HCT116 (cell line): Measurements from ENCODE around the gene RNU6-9. TPM values are rescaled to one million over a fixed set of nuclear protein-coding genes. Genes with fewer than 3 reads are reported as not detected.

Source experiments
- ATAC-seq: fragments of 200-7000 bp; cut with Tn5 transposase; 2 replicates; pipeline ENCODE4 v1.9.1; 2020; ENCODE audit warnings: mild to moderate bottlenecking, moderate library complexity
- BruUV-seq: library from RNA; stranded (reverse); fragments of 400-500 nt; replicated peaks from 2 replicates; lab custom pipeline; 2021; lab: Mats Ljungman, UMichigan
- CTCF ChIA-PET: fragments of 300-600 bp; sonication (Branson Sonifier 250); formaldehyde crosslinking; loops from one replicate; lab custom pipeline; 2021; ENCODE audit warnings: antibody characterized with exemption; lab: Charles Lee
- POLR2A ChIA-PET: fragments of 300-600, 350-600 bp; sonication (Branson Sonifier 250); formaldehyde crosslinking; loops from one replicate; lab custom pipeline; 2021; ENCODE audit warnings: antibody characterized with exemption; lab: Charles Lee
- RAD21 ChIA-PET, 2 experiments: fragments of 300-600 bp; sonication (Branson Sonifier 250); formaldehyde crosslinking; loops; one replicate each; lab custom pipeline; 2023; ENCODE audit warnings: low total read pairs in 2 of 2; ENCODE audit not compliant: uncharacterized antibody in 2 of 2, unreplicated experiment in 2 of 2, low non-redundant PET in 1 of 2; lab: Charles Lee
- DNase-seq: peaks from one replicate; pipeline ENCODE4 v3.0.0-alpha.2; 2010; ENCODE audit warnings: low read depth, low spot score
- H2AFZ ChIP-seq: fragments of 200-600 bp; shearing (Covaris generic), sonication (generic); 2 replicates; pipeline ENCODE4 v1.6.1; 2017; ENCODE audit warnings: low read depth, mixed run types, mixed read lengths, antibody characterized with exemption, low read length; ENCODE audit not compliant: poor library complexity, severe bottlenecking
- H3K27ac ChIP-seq: 2 replicates; pipeline ENCODE4 v1.5.1; 2012; ENCODE audit warnings: low read depth, low read length
- H3K27me3 ChIP-seq: fragments of 200-600 bp; sonication (generic); 2 replicates; pipeline ENCODE4 v1.6.1; 2016; ENCODE audit warnings: mixed run types, low read length, mixed read lengths; ENCODE audit not compliant: insufficient read depth
- H3K36me3 ChIP-seq, 2 experiments: fragments of 200-500 bp in 1 of 2; fragments of 200-600 bp in 1 of 2; sonication (Bioruptor generic) in 1 of 2; sonication (generic) in 1 of 2; 2 replicates each; pipeline versions ENCODE4 v1.5.1 to v1.6.1; 2014 to 2016; ENCODE audit warnings: low read length in 2 of 2, inconsistent platforms in 1 of 2, mixed read lengths in 1 of 2, mixed run types in 1 of 2; ENCODE audit not compliant: insufficient read depth in 2 of 2, control insufficient read depth in 1 of 2
- H3K4me1 ChIP-seq, 2 experiments: fragments of 200-600 bp in 1 of 2; sonication (generic) in 1 of 2; 2 replicates each; pipeline versions ENCODE4 v1.5.1 to v1.6.1; 2012 to 2017; ENCODE audit warnings: low read length in 2 of 2, inconsistent platforms in 1 of 2, mild to moderate bottlenecking in 1 of 2, mixed read lengths in 1 of 2, mixed run types in 1 of 2, moderate library complexity in 1 of 2; ENCODE audit not compliant: insufficient read depth in 2 of 2, control insufficient read depth in 1 of 2
- H3K4me2 ChIP-seq: fragments of 200-600 bp; sonication (generic); 2 replicates; pipeline ENCODE4 v1.6.1; 2017; ENCODE audit warnings: mixed run types, low read length, mixed read lengths
- H3K4me3 ChIP-seq, 2 experiments: fragments of 200-600 bp in 1 of 2; sonication (generic) in 1 of 2; replicated peaks in 1 of 2; 2 replicates each; pipeline ENCODE4 v1.5.1; 2011 to 2016; ENCODE audit warnings: low read length in 2 of 2, control low read depth in 1 of 2, low read depth in 1 of 2, mild to moderate bottlenecking in 1 of 2, mixed read lengths in 1 of 2, mixed run types in 1 of 2
- H3K79me2 ChIP-seq: fragments of 200-600 bp; sonication (generic); 2 replicates; pipeline ENCODE4 v1.6.1; 2017; ENCODE audit warnings: mild to moderate bottlenecking, mixed run types, low read length, moderate library complexity, mixed read lengths; ENCODE audit not compliant: insufficient read depth
- H3K9ac ChIP-seq: fragments of 200-600 bp; sonication (generic); 2 replicates; pipeline ENCODE4 v1.6.1; 2016; ENCODE audit warnings: low read length, mixed read lengths
- H3K9me2 ChIP-seq: fragments of 200-600 bp; sonication (generic), shearing (Covaris generic); 2 replicates; pipeline ENCODE4 v1.6.1; 2017; ENCODE audit warnings: mixed run types, mild to moderate bottlenecking, moderate library complexity; ENCODE audit not compliant: insufficient read depth
- H3K9me3 ChIP-seq, 2 experiments: fragments of 200-500 bp in 1 of 2; fragments of 200-600 bp in 1 of 2; sonication (Bioruptor generic) in 1 of 2; sonication (generic) in 1 of 2; 2 replicates each; pipeline ENCODE4 v1.6.1; 2014 to 2017; ENCODE audit warnings: low read length in 2 of 2, mixed read lengths in 2 of 2, inconsistent platforms in 1 of 2, low read depth in 1 of 2, mild to moderate bottlenecking in 1 of 2, mixed run types in 1 of 2, moderate library complexity in 1 of 2; ENCODE audit not compliant: control insufficient read depth in 1 of 2, insufficient read depth in 1 of 2
- H4K20me1 ChIP-seq: fragments of 200-600 bp; sonication (generic), shearing (Covaris generic); 2 replicates; pipeline ENCODE4 v1.6.1; 2017; ENCODE audit warnings: mixed run types, mild to moderate bottlenecking, moderate library complexity; ENCODE audit not compliant: insufficient read depth
- ATF3 ChIP-seq: IDR thresholded peaks from 2 replicates; pipeline ENCODE4 v1.6.1; 2012
- CEBPB ChIP-seq: IDR thresholded peaks from 2 replicates; pipeline ENCODE4 v1.6.1; 2012; ENCODE audit warnings: low read depth
- CTCF ChIP-seq, 3 experiments: fragments of 200-600 bp in 1 of 3; sonication (generic) in 1 of 3; IDR thresholded peaks in 2 of 3; conservative IDR thresholded peaks in 1 of 3; 2 replicates each; pipeline ENCODE4 v1.5.1; 2012 to 2017; ENCODE audit warnings: low read depth in 2 of 3, low read length in 2 of 3, antibody characterized with exemption in 1 of 3, borderline replicate concordance in 1 of 3, control low read depth in 1 of 3, mild to moderate bottlenecking in 1 of 3, mixed read lengths in 1 of 3, mixed run types in 1 of 3, moderate library complexity in 1 of 3; ENCODE audit not compliant: insufficient read depth in 1 of 3
- EGR1 ChIP-seq: IDR thresholded peaks from 2 replicates; pipeline ENCODE4 v1.6.1; 2012; ENCODE audit warnings: low read depth
- ELF1 ChIP-seq: IDR thresholded peaks from 2 replicates; pipeline ENCODE4 v1.6.1; 2012; ENCODE audit warnings: low read depth, borderline replicate concordance
- EZH2 ChIP-seq: fragments of 200-600 bp; sonication (generic); IDR thresholded peaks from 2 replicates; pipeline ENCODE4 v1.6.1; 2017; ENCODE audit warnings: antibody characterized with exemption, mixed run types
- FOSL1 ChIP-seq: IDR thresholded peaks from 2 replicates; pipeline ENCODE4 v1.6.1; 2012; ENCODE audit warnings: low read depth
- JUND ChIP-seq: IDR thresholded peaks from 2 replicates; pipeline ENCODE4 v1.6.1; 2012
- MAX ChIP-seq: IDR thresholded peaks from 2 replicates; pipeline ENCODE4 v1.6.1; 2012
- POLR2A ChIP-seq: IDR thresholded peaks from 2 replicates; pipeline ENCODE4 v1.7.0; 2011; ENCODE audit warnings: borderline replicate concordance; ENCODE audit not compliant: insufficient read depth, insufficient read length; ENCODE audit errors: extremely low read depth
- POLR2AphosphoS5 ChIP-seq: IDR thresholded peaks from 2 replicates; pipeline ENCODE4 v1.6.1; 2011; ENCODE audit warnings: mild to moderate bottlenecking, low read depth, low read length, moderate library complexity
- REST ChIP-seq: IDR thresholded peaks from 2 replicates; pipeline ENCODE4 v1.6.1; 2012; ENCODE audit warnings: low read depth
- SIN3A ChIP-seq: IDR thresholded peaks from 2 replicates; pipeline ENCODE4 v1.6.1; 2012; ENCODE audit warnings: low read depth
- SP1 ChIP-seq: IDR thresholded peaks from 2 replicates; pipeline ENCODE4 v1.6.1; 2012; ENCODE audit warnings: low read depth
- SRF ChIP-seq: IDR thresholded peaks from 2 replicates; pipeline ENCODE4 v1.6.1; 2012; ENCODE audit warnings: low read depth
- TCF7L2 ChIP-seq: IDR thresholded peaks from 2 replicates; pipeline ENCODE4 v1.7.0; 2011; ENCODE audit warnings: borderline replicate concordance, inconsistent platforms; ENCODE audit not compliant: insufficient read depth, insufficient read length; ENCODE audit errors: extremely low read depth
- YY1 ChIP-seq: IDR thresholded peaks from 2 replicates; pipeline ENCODE4 v1.6.1; 2011; ENCODE audit warnings: low read length, low read depth, moderate library complexity, mild to moderate bottlenecking; ENCODE audit not compliant: insufficient replicate concordance; ENCODE audit errors: extremely low read depth
- ZBTB33 ChIP-seq: IDR thresholded peaks from 2 replicates; pipeline ENCODE4 v1.6.1; 2011; ENCODE audit warnings: mild to moderate bottlenecking, low read length, moderate library complexity; ENCODE audit not compliant: insufficient replicate concordance; ENCODE audit errors: extremely low read depth
- ZFX ChIP-seq: fragments of 450-650 bp; IDR thresholded peaks from 2 replicates; pipeline ENCODE4 v1.6.1; 2017
- ZNF274 ChIP-seq: fragments of 200-500 bp; sonication (Bioruptor generic); IDR thresholded peaks from 2 replicates; pipeline ENCODE4 v1.6.1; 2014; ENCODE audit warnings: mild to moderate bottlenecking, low read depth, low read length, inconsistent platforms
- intact Hi-C: fragments of 100-400 bp; cut with micrococcal nuclease; formaldehyde crosslinking; loops from 2 replicates; pipeline ENCODE4 v1.10.0; 2022
- total RNA-seq: library from RNA; stranded (reverse); gene quantifications from one replicate; pipeline ENCODE4 v1.2.1, GENCODE V29; 2021; ENCODE audit not compliant: unreplicated experiment

The RNU6-9 gene
- total RNA-seq, 1 experiment from 2014 or later, result not detected

GRCh38 chr19:872266-872951, 20.9 kb upstream of the RNU6-9 start:
- ATAC-seq (peak; percentile 73), DNase-seq (peak; percentile 61)
- H3K9ac ChIP-seq, result peak overlapping the region; percentile 40
- CTCF ChIA-PET, result no interaction called here
- peak overlapping the region; percentile 61 for H3K4me2 ChIP-seq
- no peak for TF ChIP-seq ZFX
- TF ChIP-seq SRF, result no peak
- TF ChIP-seq REST, result no peak
- no peak for TF ChIP-seq FOSL1
- no peak for TF ChIP-seq TCF7L2
- TF ChIP-seq EGR1, result no peak
- no peak for TF ChIP-seq SIN3A
- TF ChIP-seq CEBPB, result no peak
- TF ChIP-seq POLR2AphosphoS5, result no peak
- no peak for TF ChIP-seq YY1
- TF ChIP-seq CTCF (IDR thresholded peaks at IDR 0.05 in 2 of 3, conservative IDR thresholded peaks at IDR 0.05 in 1 of 3; ENCODE audit: borderline replicate concordance in 1 of 3, insufficient read depth in 1 of 3, low read depth in 2 of 3, low read length in 2 of 3), result no peak
- no peak for TF ChIP-seq SP1
- TF ChIP-seq POLR2A, result no peak
- no peak for TF ChIP-seq ELF1
- TF ChIP-seq MAX, result no peak
- no peak for TF ChIP-seq EZH2
- TF ChIP-seq JUND, result no peak
- TF ChIP-seq ATF3, result no peak
- TF ChIP-seq ZBTB33, result no peak
- no peak for TF ChIP-seq ZNF274
- H4K20me1 ChIP-seq, result no peaks in the 10 kb centered on the region
- POLR2A ChIA-PET, result interaction anchor here (1.4 kb wide), 1 partner anchor 21 kb away, joined by 5 read pairs; the partner anchor contains the start of genes MED16 and RNU6-9
- no peak overlapping the region for H2AFZ ChIP-seq
- H3K9me2 ChIP-seq, result no peaks in the 10 kb centered on the region
- H3K4me3 ChIP-seq, result no peak overlapping the region
- H3K27me3 ChIP-seq, result no peaks in the 10 kb centered on the region
- RAD21 ChIA-PET, result no interaction called here
- H3K79me2 ChIP-seq, result no peaks in the 10 kb centered on the region
- peaks cover 19 to 36% of the 10 kb centered on the region in 2 experiments for H3K4me1 ChIP-seq
- H3K9me3 ChIP-seq, result no peaks in the 10 kb centered on the region
- peaks cover 5 to 18% of the 10 kb centered on the region in 2 experiments; a peak in 2 of 4 replicates for H3K36me3 ChIP-seq
- no TSS peak for BruUV-seq
- intact Hi-C loops, result no loop called here
- peak overlapping the region; percentile 75 for H3K27ac ChIP-seq
